T-helper 22 cell (primary cell): ENCODE data around the gene THUMPD3.

Experiments used
- DNase-seq: peaks from one replicate; pipeline ENCODE4 v3.0.0-alpha.2; 2020; ENCODE audit warnings: low read depth

Gene THUMPD3

GRCh38 chr3:9420850-9421549 lies 58.1 kb downstream of the THUMPD3 start:
- DNase-seq, result no peak

- DNase-seq, result no peak
These were observed 60.0 kb downstream of the THUMPD3 start for GRCh38 chr3:9422712-9423424.

GRCh38 chr3:9428411-9428810 lies 65.6 kb downstream of the THUMPD3 start:
- DNase-seq, result no peak

DNA sequence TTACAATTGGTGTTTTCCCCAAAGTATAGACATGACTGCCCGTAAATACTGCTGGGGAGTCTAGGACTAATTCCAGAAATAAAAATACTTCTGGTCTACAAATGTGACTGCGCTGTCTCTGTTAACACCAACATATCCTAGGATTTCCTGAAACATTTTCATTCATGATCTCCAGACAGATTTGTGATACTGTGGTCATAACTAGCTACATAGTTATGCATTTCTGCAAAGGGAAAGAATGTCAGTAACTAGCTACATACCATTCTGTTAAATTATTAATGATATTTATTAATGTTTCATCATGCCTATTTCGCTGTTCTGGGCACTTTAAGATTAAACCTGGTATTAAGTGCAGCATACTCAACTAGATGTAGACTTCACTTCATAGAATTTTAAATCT lies 67.9 kb downstream of the THUMPD3 start:
- DNase-seq, result no peak

GRCh38 chr3:9433627-9434521 lies 71.0 kb downstream of the THUMPD3 start:
- no peak for DNase-seq

DNA sequence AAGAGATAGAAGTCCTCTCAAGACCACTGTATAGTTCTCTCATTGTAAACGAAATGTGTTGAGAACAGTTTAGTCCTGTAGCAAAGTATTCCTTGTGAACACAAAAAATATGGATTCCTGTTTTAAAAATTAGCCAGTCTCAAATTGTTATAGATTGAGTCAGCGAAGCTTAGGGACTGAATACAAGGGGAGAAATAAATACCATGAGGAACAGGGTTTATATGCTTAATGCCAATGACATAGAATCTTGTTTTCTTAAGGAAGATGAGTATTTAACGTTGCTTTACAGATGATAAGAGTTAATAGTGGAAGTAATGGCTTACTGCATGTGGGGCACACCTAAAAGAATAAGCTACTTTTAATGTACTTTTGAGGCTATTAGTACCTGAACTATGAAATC lies 72.5 kb downstream of the THUMPD3 start:
- DNase-seq, result no peak
